ENCODE data around the gene VEGFA.

VEGFA gene

DNA sequence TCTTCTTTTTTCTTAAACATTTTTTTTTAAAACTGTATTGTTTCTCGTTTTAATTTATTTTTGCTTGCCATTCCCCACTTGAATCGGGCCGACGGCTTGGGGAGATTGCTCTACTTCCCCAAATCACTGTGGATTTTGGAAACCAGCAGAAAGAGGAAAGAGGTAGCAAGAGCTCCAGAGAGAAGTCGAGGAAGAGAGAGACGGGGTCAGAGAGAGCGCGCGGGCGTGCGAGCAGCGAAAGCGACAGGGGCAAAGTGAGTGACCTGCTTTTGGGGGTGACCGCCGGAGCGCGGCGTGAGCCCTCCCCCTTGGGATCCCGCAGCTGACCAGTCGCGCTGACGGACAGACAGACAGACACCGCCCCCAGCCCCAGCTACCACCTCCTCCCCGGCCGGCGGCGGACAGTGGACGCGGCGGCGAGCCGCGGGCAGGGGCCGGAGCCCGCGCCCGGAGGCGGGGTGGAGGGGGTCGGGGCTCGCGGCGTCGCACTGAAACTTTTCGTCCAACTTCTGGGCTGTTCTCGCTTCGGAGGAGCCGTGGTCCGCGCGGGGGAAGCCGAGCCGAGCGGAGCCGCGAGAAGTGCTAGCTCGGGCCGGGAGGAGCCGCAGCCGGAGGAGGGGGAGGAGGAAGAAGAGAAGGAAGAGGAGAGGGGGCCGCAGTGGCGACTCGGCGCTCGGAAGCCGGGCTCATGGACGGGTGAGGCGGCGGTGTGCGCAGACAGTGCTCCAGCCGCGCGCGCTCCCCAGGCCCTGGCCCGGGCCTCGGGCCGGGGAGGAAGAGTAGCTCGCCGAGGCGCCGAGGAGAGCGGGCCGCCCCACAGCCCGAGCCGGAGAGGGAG is 580 bp downstream of the VEGFA start:
- peak overlapping the region; percentile 97 for H3K27ac ChIP-seq
- TF ChIP-seq ZFX (IDR thresholded peaks at IDR 0.05), result peak; percentile 92
- TF ChIP-seq, protein P1, sequence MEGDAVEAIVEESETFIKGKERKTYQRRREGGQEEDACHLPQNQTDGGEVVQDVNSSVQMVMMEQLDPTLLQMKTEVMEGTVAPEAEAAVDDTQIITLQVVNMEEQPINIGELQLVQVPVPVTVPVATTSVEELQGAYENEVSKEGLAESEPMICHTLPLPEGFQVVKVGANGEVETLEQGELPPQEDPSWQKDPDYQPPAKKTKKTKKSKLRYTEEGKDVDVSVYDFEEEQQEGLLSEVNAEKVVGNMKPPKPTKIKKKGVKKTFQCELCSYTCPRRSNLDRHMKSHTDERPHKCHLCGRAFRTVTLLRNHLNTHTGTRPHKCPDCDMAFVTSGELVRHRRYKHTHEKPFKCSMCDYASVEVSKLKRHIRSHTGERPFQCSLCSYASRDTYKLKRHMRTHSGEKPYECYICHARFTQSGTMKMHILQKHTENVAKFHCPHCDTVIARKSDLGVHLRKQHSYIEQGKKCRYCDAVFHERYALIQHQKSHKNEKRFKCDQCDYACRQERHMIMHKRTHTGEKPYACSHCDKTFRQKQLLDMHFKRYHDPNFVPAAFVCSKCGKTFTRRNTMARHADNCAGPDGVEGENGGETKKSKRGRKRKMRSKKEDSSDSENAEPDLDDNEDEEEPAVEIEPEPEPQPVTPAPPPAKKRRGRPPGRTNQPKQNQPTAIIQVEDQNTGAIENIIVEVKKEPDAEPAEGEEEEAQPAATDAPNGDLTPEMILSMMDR (conservative IDR thresholded peaks at IDR 0.05), result no peak

DNA sequence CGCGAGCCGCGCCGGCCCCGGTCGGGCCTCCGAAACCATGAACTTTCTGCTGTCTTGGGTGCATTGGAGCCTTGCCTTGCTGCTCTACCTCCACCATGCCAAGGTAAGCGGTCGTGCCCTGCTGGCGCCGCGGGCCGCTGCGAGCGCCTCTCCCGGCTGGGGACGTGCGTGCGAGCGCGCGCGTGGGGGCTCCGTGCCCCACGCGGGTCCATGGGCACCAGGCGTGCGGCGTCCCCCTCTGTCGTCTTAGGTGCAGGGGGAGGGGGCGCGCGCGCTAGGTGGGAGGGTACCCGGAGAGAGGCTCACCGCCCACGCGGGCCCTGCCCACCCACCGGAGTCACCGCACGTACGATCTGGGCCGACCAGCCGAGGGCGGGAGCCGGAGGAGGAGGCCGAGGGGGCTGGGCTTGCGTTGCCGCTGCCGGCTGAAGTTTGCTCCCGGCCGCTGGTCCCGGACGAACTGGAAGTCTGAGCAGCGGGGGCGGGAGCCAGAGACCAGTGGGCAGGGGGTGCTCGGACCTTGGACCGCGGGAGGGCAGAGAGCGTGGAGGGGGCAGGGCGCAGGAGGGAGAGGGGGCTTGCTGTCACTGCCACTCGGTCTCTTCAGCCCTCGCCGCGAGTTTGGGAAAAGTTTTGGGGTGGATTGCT is 1.3 kb downstream of the VEGFA start:
- peak overlapping the region; percentile 97 for H3K27ac ChIP-seq
- TF ChIP-seq, protein P1 (conservative IDR thresholded peaks at IDR 0.05), result no peak; the same call in 1 of the 2 replicates
- TF ChIP-seq ZFX (IDR thresholded peaks at IDR 0.05), result peak; percentile 79

DNA sequence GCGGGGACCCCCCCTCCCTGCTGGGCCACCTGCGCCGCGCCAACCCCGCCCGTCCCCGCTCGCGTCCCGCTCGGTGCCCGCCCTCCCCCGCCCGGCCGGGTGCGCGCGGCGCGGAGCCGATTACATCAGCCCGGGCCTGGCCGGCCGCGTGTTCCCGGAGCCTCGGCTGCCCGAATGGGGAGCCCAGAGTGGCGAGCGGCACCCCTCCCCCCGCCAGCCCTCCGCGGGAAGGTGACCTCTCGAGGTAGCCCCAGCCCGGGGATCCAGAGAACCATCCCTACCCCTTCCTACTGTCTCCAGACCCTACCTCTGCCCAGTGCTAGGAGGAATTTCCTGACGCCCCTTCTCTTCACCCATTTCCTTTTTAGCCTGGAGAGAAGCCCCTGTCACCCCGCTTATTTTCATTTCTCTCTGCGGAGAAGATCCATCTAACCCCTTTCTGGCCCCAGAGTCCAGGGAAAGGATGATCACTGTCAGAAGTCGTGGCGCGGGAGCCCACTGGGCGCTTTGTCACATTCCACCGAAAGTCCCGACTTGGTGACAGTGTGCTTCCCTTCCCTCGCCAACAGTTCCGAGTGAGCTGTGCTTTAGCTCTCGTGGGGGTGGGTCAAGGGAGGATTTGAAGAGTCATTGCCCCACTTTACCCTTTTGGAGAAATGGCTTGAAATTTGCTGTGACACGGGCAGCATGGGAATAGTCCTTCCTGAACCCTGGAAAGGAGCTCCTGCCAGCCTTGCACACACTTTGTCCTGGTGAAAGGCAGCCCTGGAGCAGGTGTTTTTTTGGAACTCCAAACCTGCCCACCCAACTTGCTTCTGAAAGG is 2.1 kb downstream of the VEGFA start:
- peak overlapping the region; percentile 97 for H3K27ac ChIP-seq
- no peak for TF ChIP-seq ZFX (IDR thresholded peaks at IDR 0.05)
- TF ChIP-seq, protein P1 (conservative IDR thresholded peaks at IDR 0.05), result no peak

DNA sequence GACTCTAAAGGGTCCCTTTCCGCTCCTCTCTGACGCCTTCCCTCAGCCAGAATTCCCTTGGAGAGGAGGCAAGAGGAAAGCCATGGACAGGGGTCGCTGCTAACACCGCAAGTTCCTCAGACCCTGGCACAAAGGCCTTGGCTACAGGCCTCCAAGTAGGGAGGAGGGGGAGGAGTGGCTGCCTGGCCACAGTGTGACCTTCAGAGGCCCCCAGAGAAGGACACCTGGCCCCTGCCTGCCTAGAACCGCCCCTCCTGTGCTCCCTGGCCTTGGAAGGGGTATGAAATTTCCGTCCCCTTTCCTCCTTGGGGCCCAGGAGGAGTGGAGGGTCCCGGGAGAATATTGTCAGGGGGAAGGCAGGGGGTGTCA is 2.7 kb downstream of the VEGFA start:
- H3K27ac ChIP-seq, result peak overlapping the region; percentile 97
- TF ChIP-seq ZFX (IDR thresholded peaks at IDR 0.05), result no peak
- TF ChIP-seq, protein P1 (conservative IDR thresholded peaks at IDR 0.05), result no peak

DNA sequence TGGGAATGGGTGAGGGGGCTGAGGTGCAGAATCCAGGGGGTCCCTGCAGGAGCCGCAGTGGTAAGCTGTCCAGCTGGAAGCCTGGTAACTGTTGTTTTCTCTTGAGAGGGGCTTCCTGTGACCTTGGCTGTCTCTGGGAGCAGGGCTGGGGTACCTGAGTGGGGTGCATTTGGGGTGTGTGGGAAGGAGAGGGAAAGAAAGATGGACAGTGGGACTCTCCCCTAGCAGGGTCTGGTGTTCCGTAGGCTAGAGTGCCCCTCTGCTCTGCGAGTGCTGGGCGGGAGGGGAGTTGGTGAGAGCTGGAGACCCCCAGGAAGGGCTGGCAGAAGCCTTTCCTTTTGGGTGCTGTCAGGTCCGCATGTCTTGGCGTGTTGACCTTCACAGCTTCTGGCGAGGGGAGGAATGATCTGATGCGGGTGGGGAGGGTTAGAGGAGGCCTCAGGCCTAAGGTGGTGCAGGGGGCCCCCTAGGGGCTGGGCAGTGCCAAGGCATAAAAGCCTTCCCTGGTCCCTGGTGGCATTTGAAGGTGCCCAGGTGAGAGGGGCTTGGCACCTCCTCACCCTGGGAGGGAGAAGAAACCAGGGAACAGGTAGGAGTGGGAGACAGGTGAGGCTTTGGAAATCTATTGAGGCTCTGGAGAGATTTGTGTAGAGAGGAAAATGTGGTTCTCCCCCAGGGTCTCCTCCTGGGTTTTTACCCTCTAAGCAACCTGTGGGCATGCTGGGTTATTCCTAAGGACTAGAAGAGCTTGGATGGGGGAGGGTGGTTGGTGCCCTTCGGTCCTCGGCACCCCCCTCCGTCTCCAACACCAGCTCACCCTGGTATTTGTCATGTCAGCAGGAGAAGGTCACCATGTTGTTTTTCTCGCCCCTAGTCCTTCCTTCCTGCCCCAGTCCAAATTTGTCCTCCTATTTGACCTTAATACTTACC is 3.3 kb downstream of the VEGFA start:
- peak overlapping the region; percentile 97 for H3K27ac ChIP-seq
- no peak for TF ChIP-seq ZFX (IDR thresholded peaks at IDR 0.05)
- TF ChIP-seq, protein P1 (conservative IDR thresholded peaks at IDR 0.05), result peak; percentile 91

DNA sequence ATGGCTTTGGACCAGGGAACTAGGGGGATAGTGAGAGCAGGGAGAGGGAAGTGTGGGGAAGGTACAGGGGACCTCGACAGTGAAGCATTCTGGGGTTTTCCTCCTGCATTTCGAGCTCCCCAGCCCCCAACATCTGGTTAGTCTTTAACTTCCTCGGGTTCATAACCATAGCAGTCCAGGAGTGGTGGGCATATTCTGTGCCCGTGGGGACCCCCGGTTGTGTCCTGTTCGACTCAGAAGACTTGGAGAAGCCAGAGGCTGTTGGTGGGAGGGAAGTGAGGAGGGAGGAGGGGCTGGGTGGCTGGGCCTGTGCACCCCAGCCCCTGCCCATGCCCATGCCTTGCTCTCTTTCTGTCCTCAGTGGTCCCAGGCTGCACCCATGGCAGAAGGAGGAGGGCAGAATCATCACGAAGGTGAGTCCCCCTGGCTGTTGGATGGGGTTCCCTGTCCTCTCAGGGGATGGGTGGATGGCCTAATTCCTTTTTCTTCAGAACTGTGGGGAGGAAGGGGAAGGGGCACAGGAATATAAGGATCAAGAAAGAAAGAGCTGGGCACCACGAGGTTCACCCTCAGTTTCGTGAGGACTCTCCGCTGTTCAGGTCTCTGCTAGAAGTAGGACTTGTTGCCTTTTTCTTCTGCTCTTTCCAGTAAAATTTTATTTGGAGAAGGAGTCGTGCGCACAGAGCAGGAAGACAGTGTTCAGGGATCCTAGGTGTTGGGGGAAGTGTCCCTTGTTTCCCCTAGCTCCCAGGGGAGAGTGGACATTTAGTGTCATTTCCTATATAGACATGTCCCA is 4.2 kb downstream of the VEGFA start:
- no peak for TF ChIP-seq ZFX (IDR thresholded peaks at IDR 0.05)
- TF ChIP-seq, protein P1 (conservative IDR thresholded peaks at IDR 0.05), result no peak
- H3K27ac ChIP-seq, result peak overlapping the region; percentile 97
